Activated CD8-positive, alpha-beta memory T cell treated with anti-CD3 and anti-CD28 coated beads for 4 hours (primary cell): ENCODE data around the gene TEX29.

ENCODE experiments used
- DNase-seq, 2 donors: peaks; one replicate each; pipeline ENCODE4 v3.0.0-alpha.2; 2020; ENCODE audit warnings: low read depth in 2 of 2

TEX29 gene

DNA sequence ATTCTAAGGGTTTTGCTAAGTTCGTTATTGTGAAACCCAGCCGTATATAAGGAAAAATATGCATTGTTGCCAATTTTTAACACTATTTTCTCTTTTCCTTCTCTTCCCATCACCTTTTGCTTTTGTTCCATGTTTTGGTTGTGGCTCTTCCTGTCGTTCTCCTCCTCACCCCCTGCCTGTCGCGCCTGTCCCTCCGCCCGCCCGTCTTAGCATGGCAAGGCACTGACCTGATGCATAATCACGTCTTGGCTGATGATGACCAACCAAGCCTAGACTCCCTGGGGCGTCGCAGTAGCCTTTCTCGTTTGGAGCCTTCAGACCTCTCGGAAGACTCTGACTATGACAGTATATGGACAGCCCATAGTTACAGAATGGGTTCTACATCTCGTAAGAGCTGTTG, 28.5 kb upstream of the TEX29 start:
- DNase-seq, result no peak

DNA sequence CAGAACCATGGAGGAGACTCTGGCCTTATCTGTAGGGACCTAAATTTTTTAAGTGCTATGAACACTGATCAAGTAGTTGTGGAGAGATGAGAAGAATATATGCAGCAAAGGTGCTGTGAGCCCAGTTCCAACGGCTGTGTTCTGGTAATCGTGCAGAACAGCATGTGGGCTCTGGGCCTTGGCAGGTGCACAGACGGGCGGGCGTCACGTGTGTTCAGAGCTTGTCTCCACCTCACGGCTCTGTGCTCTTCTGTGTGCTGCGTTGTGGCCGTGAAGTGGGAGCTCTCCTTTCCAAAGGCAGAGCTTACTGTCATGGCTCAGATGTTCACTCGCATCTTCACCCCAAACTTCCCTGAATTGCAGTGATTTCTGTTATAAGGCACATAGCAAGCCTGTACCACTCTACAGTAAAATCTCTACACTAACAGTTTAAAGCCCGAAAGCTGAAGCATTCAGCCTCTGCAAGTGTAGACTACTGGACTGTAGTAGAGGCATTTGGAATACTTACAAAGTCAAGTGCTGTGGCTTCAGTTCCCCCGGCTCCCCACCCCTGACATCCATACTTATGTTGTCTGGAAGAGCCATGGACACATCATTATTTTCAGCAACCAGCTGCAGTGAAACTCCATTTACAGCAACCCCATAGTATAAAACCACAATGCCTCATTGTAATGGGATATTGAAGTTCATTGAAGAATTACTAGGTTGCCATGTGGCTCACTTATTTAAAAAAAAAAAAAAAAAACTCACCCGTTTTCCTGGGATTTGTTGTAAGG, 27.5 kb upstream of the TEX29 start:
- no peak for DNase-seq

- DNase-seq, result no peak
These were observed 24.6 kb upstream of the TEX29 start for GRCh38 chr13:111295886-111296285.

GRCh38 chr13:111296417-111296816, 24.0 kb upstream of the TEX29 start:
- no peak for DNase-seq

DNA sequence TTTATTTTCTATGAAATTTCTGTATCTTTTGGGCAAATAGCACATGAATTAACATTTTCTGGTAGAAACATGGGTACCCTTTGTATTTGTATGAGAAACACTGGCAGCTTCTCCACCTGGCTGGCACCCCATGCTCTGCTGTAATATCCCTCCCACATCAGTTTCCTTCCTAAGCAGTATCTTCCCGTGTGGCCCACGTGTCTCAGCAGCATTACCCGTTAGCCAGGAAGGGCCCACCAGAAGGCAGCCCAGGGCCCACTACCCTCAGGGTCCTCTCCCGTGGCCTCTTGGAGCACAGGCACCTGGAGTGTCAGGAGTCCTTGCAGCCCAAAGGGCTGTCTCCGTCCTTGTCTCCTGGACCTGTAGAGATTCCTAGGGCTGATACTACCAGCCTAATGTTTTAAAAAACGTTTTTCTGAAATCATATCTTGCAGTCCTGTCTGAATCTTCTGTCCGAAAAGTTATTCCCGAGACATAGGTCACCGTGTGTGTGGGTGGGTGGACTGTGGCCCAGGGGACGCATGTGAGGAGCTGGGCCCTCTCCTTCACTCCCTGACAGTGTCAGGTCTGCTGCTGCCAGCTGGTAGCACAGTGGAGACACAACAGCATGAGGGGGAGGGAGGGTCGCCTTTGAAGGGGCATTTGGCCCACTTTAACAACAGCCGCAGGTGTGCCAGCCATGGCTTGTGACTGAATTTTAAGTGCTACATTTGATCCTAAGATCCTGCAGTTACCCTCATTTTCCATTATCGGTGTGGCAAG, 22.0 kb upstream of the TEX29 start:
- no peak for DNase-seq

GRCh38 chr13:111302045-111302726, 18.3 kb upstream of the TEX29 start:
- no peak for DNase-seq

GRCh38 chr13:111303559-111303958, 16.9 kb upstream of the TEX29 start:
- no peak for DNase-seq

GRCh38 chr13:111304041-111304544, 16.3 kb upstream of the TEX29 start:
- no peak for DNase-seq

GRCh38 chr13:111304603-111305289, 15.7 kb upstream of the TEX29 start:
- DNase-seq, result no peak

- no peak for DNase-seq
These were observed 7.4 kb upstream of the TEX29 start for GRCh38 chr13:111312944-111313590.

DNA sequence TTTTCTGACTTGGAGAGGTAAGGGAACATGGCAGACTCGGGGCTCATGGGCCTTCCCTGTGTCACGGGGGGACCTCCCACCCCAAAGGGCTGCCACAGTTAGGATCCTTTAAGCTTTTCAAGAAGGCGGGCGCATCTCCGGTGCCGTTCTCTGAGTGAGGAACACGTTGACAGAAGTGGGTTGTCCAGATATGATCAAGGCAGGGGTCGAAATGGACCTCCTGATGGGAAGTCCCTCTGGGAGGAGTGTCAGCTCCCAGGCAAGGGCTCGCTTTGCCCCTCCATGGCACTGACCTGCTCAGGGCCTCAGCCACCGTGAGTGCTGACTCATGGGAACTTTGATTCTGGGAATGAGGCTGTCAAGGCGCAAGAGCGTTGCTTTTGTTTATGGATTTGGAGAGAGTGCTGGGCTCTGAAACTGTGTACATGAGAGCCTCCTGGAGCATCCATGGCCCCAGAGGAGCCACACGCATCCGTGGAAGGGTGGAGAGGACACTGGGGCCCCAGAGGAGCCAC, 6.5 kb upstream of the TEX29 start:
- no peak for DNase-seq

GRCh38 chr13:111314852-111315251, 5.6 kb upstream of the TEX29 start:
- DNase-seq, result no peak

GRCh38 chr13:111315347-111315995, 5.0 kb upstream of the TEX29 start:
- DNase-seq, result no peak

DNA sequence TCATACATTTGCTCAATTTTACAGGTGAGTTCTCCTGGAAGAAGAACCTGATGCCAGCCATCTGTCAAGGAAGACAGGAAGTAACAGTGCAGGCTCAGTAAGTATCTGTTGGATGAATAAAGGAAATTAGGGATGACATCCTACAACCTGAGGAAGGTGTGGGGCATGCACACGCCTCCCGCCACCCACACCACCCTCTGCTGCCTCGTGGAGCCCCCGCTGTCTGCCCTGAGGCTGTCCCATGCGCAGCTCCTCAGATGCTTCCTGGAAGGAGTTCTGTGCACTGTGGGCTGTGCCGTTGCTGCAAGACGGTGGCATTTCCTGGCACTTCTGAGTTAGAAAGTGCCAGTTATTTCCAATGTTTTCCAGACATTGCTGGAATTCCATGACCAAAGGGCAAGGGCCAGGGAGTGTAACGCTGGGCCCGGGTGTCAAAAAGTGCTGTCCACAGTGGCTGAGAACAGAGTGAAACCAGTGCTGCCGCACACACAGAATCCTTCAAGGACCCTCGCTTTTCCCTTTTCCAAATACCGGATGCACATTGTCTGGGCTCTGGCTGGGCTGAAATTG, 4.2 kb upstream of the TEX29 start:
- no peak for DNase-seq

GRCh38 chr13:111317042-111317550, 3.3 kb upstream of the TEX29 start:
- DNase-seq, result no peak

GRCh38 chr13:111317571-111318345, 2.7 kb upstream of the TEX29 start:
- no peak for DNase-seq

- no peak for DNase-seq
These were observed 2.1 kb upstream of the TEX29 start for GRCh38 chr13:111318386-111318785.

DNA sequence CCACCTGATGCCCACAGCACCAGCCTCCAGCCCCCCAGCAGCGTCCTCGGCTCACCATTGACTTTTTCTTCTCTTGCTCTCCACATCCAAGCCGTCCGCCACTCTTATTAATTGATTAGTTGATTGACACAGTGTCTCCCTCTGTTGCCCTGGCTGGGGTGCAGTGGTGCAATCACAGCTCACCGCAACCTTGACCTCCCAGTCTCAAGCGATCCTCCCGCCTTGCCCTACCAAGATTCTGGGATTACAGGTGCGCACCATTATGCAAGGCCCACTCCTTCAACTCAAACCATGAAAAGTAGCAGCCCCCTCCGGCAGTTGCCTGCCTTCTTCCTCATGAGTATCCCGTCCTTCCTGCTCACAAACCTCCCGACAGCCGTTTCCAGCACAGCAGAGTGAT, 921 bp upstream of the TEX29 start:
- DNase-seq, result no peak
